Putamen (tissue), 1 donor: ENCODE data around the gene HSPB7.
"Not testable (repeated sequence)": the region's sequence is repeated elsewhere in the genome, so short reads cannot be mapped to it uniquely, and the experiment has no call there.

Experiments used
- DNase-seq: peaks from one replicate; pipeline ENCODE4 v3.0.0-alpha.2; 2016; ENCODE audit warnings: low spot score

HSPB7 gene

DNA sequence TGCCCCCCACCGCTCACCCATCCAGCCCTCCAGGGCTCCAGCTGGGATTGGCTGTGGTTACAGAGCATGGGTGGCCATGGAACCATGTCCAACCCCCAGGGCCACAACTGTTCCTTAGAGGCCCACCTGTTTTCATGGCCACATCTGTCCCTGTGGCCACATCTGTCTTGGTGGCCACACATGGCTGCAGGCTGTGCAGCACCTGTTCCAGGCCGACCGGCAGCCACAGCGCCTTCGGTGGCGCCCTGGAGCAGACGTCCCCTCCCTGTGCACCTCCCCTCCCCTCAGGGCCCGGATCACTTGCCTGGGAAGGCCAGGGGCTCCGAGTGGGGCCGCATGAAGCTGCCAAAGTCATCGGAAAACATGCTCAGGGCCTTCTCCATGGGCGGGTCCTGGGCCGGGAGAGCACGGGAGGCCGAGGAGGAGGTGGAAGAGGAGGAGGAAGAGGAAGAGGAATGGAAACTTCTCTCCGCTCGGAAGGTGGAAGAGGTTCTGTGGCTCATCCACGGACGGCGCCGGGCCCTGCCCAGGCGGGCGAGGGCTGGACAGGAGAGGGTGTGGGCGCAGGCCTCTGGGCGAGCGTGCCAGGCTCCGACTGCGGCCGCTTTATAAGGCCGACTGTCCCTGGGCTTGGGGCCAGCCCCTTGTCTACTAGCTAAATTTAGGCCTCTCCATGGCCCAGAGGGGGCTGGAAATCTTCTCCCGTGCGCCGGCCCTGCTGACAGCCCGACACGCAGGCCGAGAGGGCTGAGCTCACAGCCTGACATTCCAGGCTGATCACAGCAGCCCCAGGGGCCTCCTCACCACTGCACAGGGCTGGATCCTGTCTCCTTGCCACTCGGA is at the start of gene HSPB7:
Gene HSPB7, minus strand, starts transcription at position 583 of the 843 bp plus-strand sequence. Its CDS starts 80 bp downstream, at position 503.
- DNase-seq = no peak

DNA sequence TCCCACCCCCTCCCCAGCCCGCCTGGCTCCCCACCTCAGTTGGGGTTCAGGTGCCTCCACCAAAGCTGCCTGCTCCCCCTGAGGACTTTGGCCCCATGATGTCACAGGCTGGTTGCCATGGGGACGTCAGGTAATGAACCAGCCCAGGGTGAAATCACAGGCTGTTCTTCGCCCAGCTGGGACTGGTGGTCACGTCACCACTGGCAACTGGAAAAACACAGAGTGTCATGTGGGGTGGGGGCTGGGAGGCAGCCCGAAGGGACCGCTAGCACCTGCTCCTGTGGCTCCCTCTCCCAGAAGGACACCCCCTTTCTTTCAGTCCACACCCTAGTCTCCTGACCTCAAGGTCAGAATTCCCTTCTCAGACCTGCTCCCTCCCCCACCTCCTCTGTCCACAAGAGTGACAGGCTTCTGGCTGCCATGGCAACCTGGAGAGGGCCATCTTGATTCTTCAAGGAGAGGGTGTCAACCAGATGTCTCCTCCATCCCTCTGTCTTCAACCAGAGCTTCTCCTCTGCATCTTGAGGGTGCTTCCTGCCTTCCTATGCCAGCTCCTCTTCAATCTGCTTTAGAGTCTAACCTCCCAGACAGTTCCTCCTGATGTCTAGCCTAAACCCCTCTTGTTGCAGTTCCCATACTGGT is 49.4 kb upstream of the HSPB7 start:
- no peak for DNase-seq

DNA sequence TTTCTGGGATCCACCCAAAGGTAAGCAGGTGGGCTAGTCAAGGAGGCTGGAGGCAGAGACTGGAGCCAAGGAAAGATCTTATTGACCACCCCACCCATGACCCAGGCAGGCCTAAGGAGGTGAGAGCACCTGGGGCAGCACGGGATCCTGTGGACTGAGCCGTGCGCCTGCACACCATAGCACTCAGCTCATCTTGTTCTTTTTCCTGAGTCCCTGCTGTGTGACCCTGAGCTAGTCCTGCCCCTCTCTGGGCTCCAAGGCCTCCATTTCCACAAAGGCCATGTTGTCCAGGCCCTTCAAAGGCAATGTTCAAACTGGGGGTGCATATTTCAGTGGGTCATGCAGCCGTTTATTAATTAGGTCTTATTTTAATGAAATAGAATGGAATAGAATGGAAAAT is 48.4 kb upstream of the HSPB7 start:
- DNase-seq = no peak

DNA sequence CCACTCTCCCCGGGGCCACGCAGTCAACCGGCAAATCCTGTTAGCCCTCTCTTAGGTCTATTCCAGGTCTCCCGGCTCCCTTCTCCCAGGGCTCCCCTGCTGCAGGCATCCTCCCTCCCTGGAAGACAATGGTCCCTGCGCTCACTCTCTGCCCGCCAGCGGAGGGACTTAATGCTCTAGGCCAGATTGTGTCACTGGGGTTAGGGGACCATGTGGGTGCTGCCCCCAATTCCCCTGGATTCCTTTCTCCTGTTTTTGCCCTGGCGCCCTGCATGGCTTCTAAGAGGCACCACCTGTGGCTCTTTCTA is 47.4 kb upstream of the HSPB7 start:
- DNase-seq = no peak

DNA sequence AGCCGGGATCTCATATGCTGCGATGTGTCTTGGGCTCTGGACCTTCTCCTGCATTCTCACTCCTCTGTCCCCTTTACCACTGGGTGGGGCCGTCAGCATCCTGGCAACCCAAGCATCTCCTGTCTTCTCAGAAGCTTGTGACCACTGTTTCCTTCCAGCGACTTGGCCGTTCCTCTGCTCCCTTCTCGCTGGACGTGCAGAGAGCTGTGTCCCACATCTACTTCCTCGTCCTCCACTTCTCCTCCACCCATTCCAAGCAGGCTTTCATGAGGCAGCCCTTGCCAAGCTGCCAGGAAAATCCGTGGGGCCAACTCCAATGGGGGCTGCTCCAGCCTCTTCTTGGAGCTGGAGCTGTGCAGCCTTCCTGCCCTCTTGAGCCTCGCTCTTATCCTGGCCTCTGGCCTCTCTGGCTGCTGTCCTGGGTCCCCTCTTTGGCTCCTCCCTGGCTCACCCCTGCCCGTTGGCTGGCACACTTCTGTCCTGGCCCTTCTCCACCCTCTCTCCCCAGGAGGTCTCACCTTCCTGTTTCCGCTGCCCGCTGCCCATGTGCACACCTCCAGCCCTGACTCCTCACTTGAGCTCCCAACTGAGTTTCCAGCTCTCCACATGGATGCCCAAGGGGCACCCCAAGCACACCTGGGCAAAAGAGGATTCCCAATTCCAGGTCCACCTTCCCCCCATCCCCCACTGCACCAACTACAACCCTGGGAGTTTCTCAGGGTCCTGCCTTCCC is 46.9 kb upstream of the HSPB7 start:
- DNase-seq = no peak

DNA sequence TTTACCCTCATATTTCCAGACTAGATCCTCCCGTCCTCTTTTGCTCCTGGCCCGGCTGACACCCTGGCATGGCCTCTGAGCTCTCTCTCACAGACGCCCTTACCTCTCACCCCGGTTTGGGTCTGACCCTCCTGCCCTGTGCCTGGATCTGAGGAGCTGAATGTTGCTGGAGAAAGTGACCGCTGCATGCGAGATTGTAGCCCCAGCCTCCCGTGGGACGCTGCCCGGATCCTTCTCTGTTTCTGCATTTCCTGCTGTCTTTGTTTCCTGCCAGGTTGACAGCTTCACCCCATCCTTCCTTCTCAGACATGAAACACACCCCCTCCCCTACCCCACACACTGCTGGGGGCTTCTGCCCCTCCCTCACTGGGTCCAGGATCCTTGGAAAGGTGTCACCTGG is 46.1 kb upstream of the HSPB7 start:
- no peak for DNase-seq

DNA sequence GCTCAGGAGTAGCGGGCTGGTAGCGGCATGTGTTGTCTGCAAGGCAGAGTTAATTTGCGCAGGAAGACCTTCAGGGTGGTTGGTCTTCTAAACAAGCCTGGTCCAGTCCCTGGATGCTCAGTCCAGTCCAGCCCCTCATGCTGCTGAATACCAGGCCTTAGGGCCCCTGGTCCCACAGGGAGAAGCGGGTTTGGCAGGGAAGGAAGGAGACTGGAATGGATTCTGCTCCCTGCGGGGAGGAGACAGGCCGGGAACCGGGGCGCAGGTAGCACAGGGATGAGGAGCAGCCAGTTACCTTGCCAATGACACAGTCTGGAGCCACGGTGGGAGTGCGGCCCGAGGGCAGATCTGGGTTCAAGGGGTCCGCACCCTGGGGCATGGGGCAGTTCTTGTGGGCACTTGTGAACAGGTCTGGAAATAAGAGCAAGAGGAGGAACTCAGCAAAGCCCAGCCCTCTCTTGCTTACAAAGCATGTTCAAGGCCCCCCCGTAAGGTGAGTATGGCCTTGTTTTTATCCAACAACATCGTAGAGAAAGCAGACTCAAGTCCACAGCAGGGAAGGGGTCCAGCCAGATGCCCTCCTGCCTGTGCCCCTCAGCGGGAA is 45.5 kb upstream of the HSPB7 start:
- DNase-seq = no peak

DNA sequence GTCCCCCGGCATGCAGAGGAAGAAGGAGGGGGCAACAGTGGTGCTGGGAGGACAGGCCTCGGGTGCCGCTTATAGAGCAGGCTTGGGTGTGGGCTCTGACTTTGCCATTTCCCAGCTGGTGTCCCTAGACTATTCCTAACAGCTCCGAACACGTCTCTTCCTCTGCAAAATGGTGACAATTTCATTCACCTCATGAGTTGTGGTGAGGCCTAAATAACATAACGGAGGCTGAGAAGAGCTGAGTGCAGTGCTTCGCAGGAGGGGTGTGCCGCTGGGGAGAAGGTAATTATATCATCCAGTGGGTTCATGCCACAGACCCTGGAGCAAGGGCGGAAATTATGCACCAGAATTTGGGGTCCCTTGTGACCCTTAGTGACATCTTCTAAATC is 44.8 kb upstream of the HSPB7 start:
- DNase-seq = not testable (repeated sequence)

DNA sequence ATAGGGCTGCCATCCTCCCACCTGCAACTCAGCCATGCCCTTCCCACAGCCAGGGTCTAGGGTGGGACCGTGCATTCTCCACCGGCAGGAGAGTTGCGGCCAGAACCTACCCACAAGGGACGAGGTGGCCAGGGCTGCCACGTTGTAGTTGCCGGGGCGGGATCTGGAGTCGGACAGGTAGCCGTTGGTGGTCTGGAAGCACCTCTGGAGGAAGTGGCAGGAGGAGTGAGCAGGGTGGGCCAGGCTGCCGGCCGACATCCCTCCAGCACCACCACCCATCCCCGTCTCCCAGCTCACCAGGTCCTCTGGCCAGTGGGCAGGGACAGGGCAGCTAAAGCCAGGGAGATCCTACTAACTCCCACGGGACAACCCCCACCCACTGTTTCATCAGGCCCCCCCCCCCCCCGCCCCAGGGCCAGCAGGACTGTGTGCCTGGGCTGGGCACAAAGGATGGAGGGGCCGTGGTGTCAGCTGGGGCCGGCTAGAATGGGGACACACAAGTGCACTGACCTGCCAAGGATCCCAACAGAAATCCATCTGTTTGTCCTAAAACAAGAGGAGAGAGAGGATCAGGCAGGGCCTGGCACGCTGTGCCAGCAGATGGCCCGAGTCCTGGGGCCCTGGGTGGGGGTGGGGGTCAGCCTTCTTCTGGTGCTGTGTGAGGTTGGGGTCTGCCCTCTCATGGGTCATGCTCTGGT is 44.3 kb upstream of the HSPB7 start:
- DNase-seq = not testable (repeated sequence)

DNA sequence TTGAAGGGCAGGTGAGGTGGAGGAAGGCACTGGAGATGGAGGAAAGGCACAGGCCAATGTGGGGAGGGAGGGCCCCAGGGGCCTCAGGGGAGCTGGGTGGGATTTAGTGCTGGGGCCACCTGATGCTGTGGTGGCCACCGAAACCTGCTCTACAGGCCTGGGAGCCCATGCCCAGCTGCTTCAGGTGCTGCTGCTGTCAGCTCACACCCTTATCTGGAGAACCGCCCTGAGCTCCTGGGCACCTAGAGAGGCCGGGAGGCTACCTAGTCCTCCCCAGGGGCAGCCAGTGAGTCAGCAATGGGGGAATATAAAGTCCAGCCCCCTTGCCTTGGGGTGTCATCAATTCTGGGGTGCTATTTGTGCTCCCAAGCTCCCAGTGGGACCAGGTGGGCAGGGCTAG is 43.4 kb upstream of the HSPB7 start:
- no peak for DNase-seq

DNA sequence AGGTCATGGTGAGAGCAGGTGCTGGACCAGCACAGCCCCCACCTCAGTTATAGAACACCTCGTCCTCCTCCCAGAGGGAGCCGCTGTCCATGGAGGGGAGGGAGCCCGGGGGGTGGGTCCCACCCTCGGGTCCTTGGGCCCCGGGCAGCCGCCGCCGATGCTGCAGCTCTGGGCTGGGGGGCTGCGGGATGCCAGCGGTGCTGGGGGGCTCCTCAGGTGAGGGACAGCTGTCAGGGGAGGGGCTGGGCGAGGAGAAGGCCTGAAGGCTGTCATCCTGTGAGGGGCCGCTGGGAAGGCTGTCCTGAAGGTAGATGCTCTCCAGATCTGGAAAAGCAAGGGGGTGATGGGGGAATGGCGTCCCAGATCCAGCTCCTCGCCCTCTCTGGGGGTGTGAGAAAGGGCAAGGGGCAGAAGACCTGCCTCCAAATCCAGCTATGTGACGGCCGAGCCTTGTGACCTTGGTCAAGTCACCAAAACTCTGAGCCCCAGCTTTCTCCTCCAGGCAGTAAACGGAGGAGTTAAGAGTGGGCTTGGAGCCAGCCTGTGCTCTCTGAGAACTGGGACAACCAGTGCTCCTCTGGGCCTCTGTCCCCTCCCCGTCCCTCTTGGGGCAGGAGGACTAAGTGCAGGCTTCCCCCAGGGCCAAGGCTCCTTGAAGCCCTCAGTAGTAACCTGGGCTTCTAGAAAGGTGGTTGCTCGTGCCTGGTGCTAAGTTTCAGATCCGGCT is 40.7 kb upstream of the HSPB7 start:
- not testable (repeated sequence) for DNase-seq

DNA sequence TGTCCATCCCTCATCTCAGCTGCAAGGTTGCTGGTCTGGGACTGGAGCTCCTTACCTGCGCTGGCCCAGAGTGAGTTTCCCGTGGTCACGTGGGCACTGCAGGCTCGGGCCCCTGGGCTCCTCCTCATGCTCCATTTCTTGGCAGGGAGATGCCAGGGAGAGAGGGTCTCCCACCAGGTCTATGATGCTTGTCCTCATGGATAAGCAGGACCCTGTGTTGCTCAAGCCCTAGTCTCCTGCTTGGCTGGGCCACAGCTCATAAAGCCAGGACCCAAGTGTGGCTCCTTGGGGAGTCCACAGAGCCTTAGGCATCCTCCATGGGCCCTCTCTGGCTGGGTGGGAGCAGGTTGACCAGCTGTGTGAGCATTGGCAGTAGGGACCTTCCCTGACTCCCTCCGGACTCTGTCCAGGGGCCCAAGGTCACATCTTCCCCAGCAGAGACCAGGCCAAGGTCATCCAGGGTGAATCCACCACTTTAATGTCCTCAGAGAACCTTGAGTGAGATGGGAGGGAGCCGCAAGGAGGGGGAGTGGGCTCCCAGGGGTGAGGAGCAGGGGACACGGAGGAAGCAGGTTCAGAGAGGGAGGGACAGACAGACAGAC is 39.6 kb upstream of the HSPB7 start:
- DNase-seq = not testable (repeated sequence)

DNA sequence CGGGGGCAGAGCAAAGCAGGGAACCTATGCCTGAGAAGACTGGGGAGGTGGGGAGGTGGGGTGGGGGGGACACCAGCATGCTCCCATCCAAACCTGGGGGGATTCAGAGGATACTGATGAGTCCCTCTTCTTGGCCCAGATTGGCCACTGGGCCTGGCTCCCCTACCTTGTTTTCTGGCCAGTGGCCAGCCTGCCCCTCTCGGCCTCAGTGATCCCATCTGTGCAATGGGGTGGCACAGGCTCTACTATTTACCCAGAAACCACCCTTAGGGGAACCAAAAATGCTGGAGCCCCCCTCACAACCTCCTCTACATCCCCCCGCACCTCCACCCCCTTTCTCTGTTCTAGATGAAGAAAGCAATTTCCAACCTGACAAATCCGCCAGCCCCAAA is 38.7 kb upstream of the HSPB7 start:
- DNase-seq = not testable (repeated sequence)

DNA sequence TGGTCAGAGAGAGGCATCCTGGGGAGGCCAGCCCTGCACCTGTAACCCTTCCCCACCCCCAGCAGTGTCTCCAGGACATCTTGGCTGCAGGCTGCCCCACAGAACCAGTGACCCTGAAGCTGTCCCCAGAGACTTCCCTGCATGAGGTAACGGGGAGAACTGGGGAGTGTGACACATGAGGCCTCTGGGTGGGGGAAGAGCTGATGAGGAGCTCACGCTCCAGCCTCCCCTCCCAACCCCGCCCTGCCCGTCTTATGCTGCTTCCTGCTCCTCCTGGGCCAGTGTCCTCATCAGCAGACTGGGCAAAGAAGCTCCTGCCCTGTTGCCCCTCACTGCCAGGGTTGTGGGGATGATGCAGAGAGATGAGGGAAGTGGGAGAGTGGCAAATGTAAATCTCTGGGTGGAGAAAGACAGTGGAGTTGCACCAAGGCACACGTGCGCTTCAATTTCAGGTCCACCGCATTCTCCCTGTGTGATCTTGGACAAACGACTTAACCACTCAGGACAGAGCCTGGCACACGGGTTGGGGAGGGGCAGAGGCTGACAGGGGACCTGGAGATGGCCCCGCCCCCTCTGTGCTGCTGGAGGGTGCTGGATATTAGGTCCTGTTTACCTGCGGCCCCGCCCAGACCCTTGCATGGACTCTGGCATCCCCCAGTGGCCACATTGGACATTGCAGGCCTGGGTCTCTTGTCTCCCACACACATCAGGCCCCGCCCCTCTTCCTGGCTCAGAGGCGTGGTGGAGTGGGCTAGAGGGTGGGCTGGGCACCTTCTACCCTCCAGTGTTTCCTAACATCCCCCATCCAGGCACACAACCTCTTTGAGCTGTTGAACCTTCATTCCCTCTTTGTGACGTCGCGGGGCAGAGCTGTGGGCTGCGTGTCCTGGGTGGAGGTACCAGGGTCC is 38.0 kb upstream of the HSPB7 start:
- peak; percentile 44 for DNase-seq

DNA sequence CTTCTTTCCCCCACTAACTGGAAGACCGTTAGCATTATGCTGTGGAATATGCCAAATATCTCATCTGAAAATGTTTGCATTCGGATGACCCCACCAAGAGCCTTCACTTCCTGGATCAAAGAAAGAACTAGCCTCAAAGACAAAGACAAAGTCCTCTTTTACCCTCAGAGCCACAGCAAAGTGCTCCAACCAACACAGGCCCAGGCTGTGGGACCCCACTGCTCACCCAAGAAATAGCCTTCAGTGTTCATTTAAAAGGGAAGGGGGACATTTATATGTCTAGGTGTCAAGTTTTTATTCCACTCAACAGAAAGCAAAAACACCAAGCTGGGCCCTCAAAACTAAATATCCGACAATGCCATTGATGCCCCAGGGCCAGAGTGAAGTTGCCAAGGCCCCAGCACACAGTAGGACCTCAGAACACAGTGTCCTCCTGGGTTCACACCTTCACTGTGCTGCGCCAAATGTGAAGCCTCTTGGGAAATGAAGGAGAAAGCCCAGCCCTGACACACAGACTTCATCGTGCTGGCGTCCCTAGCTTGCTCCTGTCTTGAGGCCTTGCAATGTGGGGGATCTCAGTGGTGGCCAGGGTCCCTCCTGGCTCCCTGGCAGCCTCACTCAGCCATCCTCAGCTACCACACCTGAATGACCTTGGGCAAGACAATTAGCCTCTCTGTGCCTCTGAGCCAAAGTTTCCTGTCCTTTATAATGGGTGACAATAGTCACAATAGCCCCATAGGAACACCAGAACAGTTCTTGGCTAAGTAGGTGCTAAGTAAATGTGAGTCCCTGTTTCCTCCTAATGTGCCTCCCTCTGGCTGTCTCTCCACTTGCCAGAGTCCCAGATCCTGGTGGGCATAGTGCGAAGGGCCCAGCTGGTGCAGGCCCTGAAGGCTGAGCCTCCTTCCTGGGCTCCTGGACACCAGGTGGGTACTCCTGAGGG is 37.0 kb upstream of the HSPB7 start:
- DNase-seq = no peak

DNA sequence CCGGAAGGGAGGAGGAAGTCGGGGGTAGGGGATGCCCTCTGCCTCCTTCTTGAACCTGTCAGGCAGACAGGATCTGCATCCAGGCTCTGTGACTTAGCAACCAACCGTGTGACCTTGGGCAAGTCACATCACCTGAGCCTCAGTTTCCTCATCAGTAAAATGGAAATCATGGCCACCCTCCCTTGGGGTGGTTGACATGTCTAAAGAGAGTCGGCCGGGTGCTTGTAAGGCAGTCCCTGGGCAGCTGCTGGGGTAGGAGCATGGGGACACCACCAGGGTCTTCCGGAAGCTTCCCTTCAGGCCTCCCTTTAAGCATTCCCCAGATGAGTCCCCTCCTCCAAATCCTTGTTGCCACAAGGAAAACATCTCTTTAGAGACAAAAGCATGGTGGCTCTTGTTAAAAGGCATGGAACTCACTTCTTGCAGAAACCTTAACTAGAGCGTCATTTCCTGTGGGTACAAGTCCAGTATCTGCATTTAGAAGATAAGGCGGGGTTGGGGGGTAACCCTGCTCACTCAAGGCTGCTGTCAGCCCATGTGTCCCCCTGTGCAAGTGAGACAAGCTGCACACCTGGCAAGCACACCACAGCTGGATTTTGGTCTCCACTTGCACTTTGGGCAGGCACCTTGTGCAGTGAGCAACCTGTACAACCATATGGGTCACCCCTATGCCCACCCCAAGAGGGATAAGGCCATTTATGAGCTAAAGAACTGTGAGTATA is 36.1 kb upstream of the HSPB7 start:
- no peak for DNase-seq

DNA sequence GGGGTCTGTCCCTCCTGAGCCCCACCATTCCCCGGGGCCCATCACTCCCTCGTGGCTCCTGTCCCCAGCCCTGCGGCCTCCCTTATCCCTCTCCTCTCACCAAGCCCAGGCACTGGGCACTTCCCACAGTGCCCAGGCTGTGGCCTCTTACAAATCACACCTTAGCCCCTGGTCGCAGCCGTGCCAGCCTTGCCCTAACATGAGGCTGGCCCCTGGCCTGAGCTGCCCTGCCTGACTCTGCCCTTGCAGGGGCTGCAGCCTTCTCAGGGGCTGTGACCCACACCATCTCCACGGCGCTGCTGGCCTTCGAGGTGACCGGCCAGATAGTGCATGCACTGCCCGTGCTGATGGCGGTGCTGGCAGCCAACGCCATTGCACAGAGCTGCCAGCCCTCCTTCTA is 34.1 kb upstream of the HSPB7 start:
- DNase-seq = not testable (repeated sequence)

DNA sequence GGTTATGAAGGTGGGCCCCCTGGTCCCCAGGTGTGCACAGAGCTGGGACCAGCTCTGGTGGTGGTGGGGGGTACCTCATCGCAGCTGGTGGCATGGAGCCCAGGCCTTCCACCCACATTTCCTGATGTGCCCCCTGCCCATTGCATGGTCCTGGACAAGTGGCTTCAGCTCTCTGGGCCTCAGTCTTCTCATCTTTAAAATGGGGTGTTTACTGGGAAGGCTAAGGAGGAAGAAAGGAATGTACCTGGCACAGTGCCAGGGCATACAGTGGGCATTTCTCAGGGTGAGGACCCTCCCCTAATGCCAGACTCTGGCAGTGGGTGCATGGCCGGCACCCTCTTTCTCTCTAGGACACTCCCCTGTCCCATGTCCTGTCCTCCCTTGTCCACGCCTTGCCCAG is 33.2 kb upstream of the HSPB7 start:
- no peak for DNase-seq
